Neural cell (in vitro differentiated cells): ENCODE data around the gene R3HDM4.
"Not testable (repeated sequence)": the region's sequence is repeated elsewhere in the genome, so short reads cannot be mapped to it uniquely, and the experiment has no call there.

Experiments used
- EP300 ChIP-seq: fragments of 450-650 bp; conservative IDR thresholded peaks from 2 replicates; pipeline ENCODE4 v1.6.1; 2014; ENCODE audit warnings: antibody characterized with exemption, mild to moderate bottlenecking, moderate library complexity; ENCODE audit not compliant: poor library complexity, severe bottlenecking
- TF ChIP-seq, protein P1 (sequence below): fragments of 450-650 bp; IDR thresholded peaks from 2 replicates; pipeline ENCODE4 v1.5.1; 2014; ENCODE audit warnings: antibody characterized with exemption, mild to moderate bottlenecking, moderate library complexity; ENCODE audit not compliant: poor library complexity, severe bottlenecking

DNA sequence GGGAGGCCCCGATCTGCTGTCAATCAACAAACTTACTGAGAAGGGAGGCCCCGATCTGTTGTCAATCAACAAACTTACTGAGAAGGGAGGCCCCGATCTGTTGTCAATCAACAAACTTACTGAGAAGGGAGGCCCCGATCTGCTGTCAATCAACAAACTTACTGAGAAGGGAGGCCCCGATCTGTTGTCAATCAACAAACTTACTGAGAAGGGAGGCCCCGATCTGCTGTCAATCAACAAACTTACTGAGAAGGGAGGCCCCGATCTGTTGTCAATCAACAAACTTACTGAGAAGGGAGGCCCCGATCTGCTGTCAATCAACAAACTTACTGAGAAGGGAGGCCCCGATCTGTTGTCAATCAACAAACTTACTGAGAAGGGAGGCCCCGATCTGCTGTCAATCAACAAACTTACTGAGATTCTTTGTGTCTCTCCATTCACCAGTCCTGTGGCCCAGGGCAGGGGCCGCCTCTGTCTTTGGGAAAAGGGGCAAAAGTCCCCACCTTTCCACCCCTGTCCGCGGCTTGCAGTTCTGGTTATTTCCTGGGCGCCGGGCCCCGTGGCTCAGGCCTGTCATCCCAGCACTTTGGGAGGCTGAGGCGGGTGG is 59.3 kb downstream of the R3HDM4 start:
- TF ChIP-seq, protein P1, sequence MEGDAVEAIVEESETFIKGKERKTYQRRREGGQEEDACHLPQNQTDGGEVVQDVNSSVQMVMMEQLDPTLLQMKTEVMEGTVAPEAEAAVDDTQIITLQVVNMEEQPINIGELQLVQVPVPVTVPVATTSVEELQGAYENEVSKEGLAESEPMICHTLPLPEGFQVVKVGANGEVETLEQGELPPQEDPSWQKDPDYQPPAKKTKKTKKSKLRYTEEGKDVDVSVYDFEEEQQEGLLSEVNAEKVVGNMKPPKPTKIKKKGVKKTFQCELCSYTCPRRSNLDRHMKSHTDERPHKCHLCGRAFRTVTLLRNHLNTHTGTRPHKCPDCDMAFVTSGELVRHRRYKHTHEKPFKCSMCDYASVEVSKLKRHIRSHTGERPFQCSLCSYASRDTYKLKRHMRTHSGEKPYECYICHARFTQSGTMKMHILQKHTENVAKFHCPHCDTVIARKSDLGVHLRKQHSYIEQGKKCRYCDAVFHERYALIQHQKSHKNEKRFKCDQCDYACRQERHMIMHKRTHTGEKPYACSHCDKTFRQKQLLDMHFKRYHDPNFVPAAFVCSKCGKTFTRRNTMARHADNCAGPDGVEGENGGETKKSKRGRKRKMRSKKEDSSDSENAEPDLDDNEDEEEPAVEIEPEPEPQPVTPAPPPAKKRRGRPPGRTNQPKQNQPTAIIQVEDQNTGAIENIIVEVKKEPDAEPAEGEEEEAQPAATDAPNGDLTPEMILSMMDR: not testable (repeated sequence)
- not testable (repeated sequence) for TF ChIP-seq EP300
